Activated T-cell treated with anti-CD3 and anti-CD28 coated beads, Interleukin-2, amount 50 U/mL, for 4 hours (primary cell): ENCODE data around the gene S100A4. TPM values are rescaled to one million over a fixed set of nuclear protein-coding genes. Genes with fewer than 3 reads are reported as not detected.
A peak's percentile ranks its signal among the peaks of the same experiment; 100 is the strongest.
"Not testable (repeated sequence)": the region's sequence is repeated elsewhere in the genome, so short reads cannot be mapped to it uniquely, and the experiment has no call there.

Experiments
- ATAC-seq, 2 donors: fragments of 200-7000 bp; cut with Tn5 transposase; one replicate each; pipeline ENCODE4 v1.10.0; 2021
- DNase-seq: peaks from one replicate; pipeline ENCODE4 v3.0.0-alpha.2; 2020
- H3K27me3 Mint-ChIP-seq: one replicate; pipeline ENCODE4 v1.8.0; 2021; ENCODE audit warnings: low read depth, mixed read lengths
- H3K36me3 Mint-ChIP-seq: one replicate; pipeline ENCODE4 v1.8.0; 2022; ENCODE audit warnings: mixed read lengths; ENCODE audit not compliant: insufficient read depth
- H3K4me1 Mint-ChIP-seq: one replicate; pipeline ENCODE4 v1.8.0; 2021; ENCODE audit warnings: low read depth, mixed read lengths
- H3K4me3 Mint-ChIP-seq: one replicate; pipeline ENCODE4 v1.8.0; 2021; ENCODE audit warnings: mild to moderate bottlenecking, moderate library complexity, mixed read lengths
- H3K9me3 Mint-ChIP-seq: one replicate; pipeline ENCODE4 v1.8.0; 2021; ENCODE audit warnings: mixed read lengths
- total RNA-seq, 3 donors: library from RNA; stranded (reverse); gene quantifications; one replicate each; pipeline ENCODE4 v1.2.1, GENCODE V29; 2021

S100A4 gene
- total RNA-seq, 3 donors from 2014 or later: 19.6 to 40.3 (median 21.7) TPM

DNA sequence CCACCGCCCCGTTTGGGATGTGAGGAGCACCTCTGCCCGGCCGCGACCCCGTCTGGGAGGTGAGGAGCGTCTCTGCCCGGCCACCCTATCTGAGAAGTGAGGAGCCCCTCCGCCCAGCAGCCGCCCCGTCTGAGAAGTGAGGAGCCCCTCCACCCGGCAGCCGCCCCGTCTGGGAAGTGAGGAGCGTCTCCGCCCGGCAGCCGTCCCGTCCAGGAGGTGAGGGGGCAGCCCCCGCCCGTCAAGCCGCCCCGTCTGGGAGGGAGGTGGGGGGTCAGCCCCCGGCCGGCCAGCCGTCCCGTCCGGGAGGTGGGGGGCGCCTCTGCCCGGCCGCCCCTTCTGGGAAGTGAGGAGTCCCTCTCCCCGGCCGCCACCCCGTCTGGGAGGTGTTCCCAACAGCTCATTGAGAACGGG is 29.5 kb upstream of the S100A4 start:
- H3K36me3 Mint-ChIP-seq, ATAC-seq, DNase-seq, H3K4me3 Mint-ChIP-seq, H3K9me3 Mint-ChIP-seq: not testable (repeated sequence)
- peaks cover 18% of the 10 kb centered on the region for H3K4me1 Mint-ChIP-seq
- H3K27me3 Mint-ChIP-seq: peaks cover 25% of the 10 kb centered on the region

GRCh38 chr1:153573351-153573750 is 27.7 kb upstream of the S100A4 start:
- Mint-ChIP-seq H3K27me3 (peaks cover 16% of the 10 kb centered on the region), H3K9me3 (no peaks in the 10 kb centered on the region), H3K4me1 (peaks cover 27% of the 10 kb centered on the region), H3K36me3 (no peaks in the 10 kb centered on the region), H3K4me3 (peak overlapping the region; percentile 21)
- ATAC-seq: no peak
- DNase-seq: no peak

DNA sequence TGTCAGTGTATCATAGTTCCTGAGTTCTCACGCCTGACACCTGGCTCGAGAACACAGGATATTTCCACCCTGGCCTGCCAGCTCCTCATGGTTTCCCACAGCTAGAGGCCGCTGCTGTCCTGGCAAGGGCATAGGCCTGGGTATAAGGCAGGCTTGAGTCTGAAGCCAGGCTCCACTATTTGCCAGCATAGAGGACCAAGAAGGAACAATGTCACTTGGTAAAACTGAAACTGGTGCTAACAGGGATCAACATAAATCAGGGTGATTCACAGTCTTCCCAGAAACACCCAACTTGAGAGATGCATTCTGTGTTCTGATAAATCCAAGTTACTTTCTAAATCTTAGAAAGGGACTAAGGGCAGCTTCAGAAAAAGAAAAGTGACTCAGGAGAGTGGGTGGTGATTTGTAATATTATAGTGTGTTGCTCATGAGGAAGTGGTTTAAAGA is 27.0 kb upstream of the S100A4 start:
- Mint-ChIP-seq H3K9me3 (no peaks in the 10 kb centered on the region), H3K4me1 (peaks cover 35% of the 10 kb centered on the region), H3K4me3 (no peak overlapping the region), H3K27me3 (peaks cover 9% of the 10 kb centered on the region), H3K36me3 (no peaks in the 10 kb centered on the region)
- ATAC-seq (peak; percentile 81 to 89), DNase-seq (no peak)

DNA sequence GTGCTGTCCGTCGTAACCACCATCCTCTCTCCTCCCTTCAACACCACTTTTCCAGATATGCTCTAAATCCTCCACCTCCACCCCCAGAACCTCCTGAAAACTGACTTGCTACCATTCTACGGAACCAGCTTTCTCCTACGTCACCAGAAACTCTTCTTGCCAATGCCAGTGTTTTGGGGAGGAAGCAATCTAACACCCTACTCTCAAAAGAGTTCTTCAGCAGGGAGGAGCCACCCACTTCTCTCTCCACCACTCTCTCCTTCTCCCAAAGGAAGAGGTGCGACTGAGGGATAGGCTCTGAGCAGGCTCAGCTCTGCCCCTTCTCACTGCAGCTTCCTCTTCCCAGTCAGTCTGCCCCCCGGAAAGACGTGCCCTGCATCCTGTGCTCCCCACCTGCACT is 26.1 kb upstream of the S100A4 start:
- H3K4me1 Mint-ChIP-seq: peaks cover 42% of the 10 kb centered on the region
- no peak overlapping the region for H3K4me3 Mint-ChIP-seq
- H3K27me3 Mint-ChIP-seq: peaks cover 3% of the 10 kb centered on the region
- DNase-seq (no peak), ATAC-seq (no peak)
- H3K36me3 Mint-ChIP-seq: no peaks in the 10 kb centered on the region
- H3K9me3 Mint-ChIP-seq: no peaks in the 10 kb centered on the region

GRCh38 chr1:153570874-153571273 is 25.3 kb upstream of the S100A4 start:
- H3K4me1 Mint-ChIP-seq: peaks cover 48% of the 10 kb centered on the region
- DNase-seq (no peak), ATAC-seq (no peak)
- H3K27me3 Mint-ChIP-seq: no peaks in the 10 kb centered on the region
- H3K4me3 Mint-ChIP-seq: no peak overlapping the region
- H3K9me3 Mint-ChIP-seq: no peaks in the 10 kb centered on the region
- H3K36me3 Mint-ChIP-seq: no peaks in the 10 kb centered on the region

- DNase-seq (no peak), ATAC-seq (no peak)
- H3K9me3 Mint-ChIP-seq: no peaks in the 10 kb centered on the region
- no peaks in the 10 kb centered on the region for H3K27me3 Mint-ChIP-seq
- H3K4me1 Mint-ChIP-seq: peaks cover 55% of the 10 kb centered on the region
- H3K4me3 Mint-ChIP-seq: peak overlapping the region; percentile 7
- H3K36me3 Mint-ChIP-seq: no peaks in the 10 kb centered on the region
Observed at GRCh38 chr1:153569465-153569864, 23.9 kb upstream of the S100A4 start.

DNA sequence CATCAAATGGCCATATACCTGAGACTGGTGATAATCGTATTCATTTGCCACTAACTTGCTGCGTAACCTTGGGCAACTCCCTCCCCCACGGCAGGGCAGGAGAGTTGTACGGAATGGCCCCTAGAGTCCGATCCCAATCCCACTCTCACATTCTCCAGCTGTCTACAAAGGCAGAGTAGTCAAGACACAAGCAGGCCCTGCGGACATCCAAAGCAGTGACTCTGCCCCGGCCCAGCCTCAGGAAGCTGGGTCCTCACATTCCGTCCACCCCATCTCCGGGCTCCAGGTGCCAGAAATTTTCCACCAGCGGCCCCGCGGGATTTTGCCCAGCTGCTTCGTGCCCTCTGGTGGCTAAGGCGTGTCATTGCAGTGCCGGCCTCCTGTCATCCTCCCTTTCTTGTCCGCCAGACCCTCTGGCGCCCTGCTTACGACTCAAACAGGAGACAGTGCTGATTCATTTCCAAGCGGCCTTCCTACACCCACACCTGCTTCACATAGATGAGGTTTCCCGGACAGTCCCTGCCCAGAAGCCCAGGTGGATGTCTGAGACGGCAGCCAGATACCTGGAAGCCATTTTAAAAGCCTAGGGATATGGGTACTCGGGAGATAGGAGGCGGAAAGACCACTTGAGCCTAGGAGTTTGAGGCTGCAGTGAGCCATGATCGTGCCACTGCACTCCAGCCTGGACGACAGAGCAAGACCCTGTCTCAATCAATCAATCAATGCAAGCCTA is 22.9 kb upstream of the S100A4 start:
- Mint-ChIP-seq H3K4me1 (peaks cover 55% of the 10 kb centered on the region), H3K27me3 (no peaks in the 10 kb centered on the region), H3K9me3 (no peaks in the 10 kb centered on the region), H3K36me3 (no peaks in the 10 kb centered on the region), H3K4me3 (peak overlapping the region; percentile 72)
- DNase-seq (peak; percentile 81), ATAC-seq (no peak)

GRCh38 chr1:153567621-153568366 is 22.2 kb upstream of the S100A4 start:
- DNase-seq (no peak), ATAC-seq (peak; percentile 11 to 18)
- Mint-ChIP-seq H3K36me3 (no peaks in the 10 kb centered on the region), H3K4me3 (peak overlapping the region; percentile 40), H3K27me3 (no peaks in the 10 kb centered on the region), H3K9me3 (no peaks in the 10 kb centered on the region), H3K4me1 (peaks cover 49% of the 10 kb centered on the region)

DNA sequence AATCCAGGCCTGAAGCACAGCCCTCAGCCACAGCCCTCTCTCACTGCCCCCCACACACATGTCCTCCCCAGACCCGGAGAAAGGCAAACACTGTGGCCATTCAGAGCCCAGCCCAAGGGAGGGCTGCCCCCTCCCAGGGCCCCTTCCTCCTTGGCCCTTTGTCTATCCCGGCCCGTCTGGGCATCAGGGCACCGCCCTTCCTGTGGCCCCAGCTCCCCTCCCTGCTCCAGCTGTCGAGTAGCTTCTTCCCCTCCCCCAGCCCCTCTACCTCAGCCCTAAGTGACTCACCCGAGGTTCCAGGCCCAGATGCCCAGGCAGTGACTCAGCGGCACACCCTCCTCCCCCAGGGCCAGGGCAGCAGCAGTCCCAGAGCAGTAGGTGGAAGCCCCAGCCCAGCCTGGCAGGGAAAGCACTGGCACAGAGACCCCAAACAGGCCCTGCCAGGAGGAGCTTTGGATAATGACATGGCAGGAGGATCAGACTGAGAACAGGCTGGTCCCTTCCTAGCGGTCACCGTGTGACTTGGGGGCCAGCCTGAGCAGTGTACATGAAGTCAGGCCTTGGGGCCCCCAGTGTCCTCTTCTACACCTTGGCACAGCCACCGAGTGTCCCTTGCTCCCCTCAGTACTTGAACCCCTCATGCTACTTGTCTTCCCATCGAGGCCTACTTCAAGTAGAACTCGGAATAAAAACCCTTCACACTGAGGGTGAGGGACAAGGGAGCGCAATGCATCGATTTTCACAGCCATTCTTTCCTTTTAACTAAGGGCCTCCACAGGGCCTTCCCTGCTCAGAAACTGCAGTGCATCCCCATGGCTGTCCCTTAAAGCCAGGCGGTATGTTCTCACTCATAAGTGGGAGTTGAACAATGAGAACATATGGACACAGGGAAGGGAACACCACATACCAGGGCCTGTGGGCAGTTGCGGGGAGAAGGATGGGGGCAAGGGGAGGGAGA is 21.1 kb upstream of the S100A4 start:
- Mint-ChIP-seq H3K4me1 (peaks cover 40% of the 10 kb centered on the region), H3K9me3 (no peaks in the 10 kb centered on the region), H3K36me3 (no peaks in the 10 kb centered on the region), H3K4me3 (peak overlapping the region; percentile 57), H3K27me3 (no peaks in the 10 kb centered on the region)
- ATAC-seq (peak; percentile 83 to 89), DNase-seq (peak; percentile 86)

DNA sequence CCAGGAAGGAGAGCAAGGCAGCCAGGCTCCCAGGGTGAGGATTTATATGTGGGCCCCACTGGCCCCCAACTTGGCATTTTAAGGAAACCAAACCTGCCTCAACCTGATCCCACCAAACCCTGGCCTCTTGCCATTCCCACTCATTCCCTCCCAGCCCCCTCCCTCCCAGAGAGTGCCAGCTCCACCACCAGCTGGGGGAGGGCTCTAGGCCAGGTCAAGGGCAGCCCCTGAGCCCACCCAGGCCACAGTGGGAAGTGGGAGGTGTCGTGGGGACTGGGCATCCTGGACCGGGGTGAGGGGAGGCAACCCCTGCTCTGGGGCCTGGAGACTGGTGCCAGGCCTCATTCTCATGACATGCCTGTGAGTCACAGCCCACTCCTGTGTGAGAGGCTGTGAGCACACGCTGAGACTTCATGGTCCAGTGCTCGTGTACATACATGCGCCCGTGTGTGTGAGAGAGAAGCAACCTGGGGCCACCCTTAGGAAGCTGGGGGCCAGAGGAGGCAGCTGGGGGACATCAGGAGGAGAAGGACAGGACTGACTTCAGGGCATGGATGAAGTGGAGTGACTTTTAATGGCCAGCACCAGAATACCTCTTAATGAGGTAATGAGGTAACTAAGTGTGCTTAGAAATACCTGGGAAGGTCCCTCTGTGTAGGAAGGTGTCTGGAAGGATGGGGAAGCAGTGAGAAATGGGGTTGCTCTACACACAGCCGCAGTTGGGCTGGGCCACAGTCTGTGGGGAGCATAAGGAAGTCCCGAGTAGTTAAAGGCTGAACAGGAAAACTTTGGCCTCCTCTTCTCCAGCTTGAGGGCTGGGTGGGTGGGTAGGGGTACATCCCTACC is 20.1 kb upstream of the S100A4 start, which contains the start of gene S100A2:
TSS of gene S100A2 (minus strand) at position 316 of the 846 bp plus-strand sequence. CDS start 1,967 bp downstream, outside the sequence.
- ATAC-seq (peak; percentile 74 to 77), DNase-seq (peak; percentile 42)
- Mint-ChIP-seq H3K36me3 (no peaks in the 10 kb centered on the region), H3K4me3 (peak within 1 kb of the TSS; percentile 72), H3K4me1 (peaks cover 37% of the 10 kb centered on the region), H3K27me3 (no peaks in the 10 kb centered on the region), H3K9me3 (no peaks in the 10 kb centered on the region)

DNA sequence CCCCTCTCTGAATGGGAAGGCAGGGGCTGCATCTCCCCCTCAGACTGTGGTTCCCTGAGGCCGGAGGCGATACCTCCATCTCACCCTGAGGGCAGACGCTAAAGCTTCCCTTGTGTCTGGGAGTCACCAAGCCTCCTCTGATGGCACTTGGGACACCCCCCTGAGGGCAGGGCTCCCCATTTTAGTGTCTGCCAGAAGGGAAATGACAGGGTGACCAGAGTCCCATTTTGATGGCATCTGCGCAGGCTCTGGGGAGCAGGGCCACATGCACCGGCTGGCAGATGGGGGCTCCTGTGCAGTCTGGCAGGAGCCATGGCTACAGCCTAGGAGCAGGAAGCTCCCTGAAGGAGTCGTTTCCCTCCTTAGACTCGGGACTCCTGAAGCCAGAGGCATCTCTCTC is 18.4 kb upstream of the S100A4 start:
- H3K4me3 Mint-ChIP-seq: no peak overlapping the region
- H3K4me1 Mint-ChIP-seq: peaks cover 34% of the 10 kb centered on the region
- no peaks in the 10 kb centered on the region for H3K27me3 Mint-ChIP-seq
- DNase-seq: no peak
- H3K36me3 Mint-ChIP-seq: no peaks in the 10 kb centered on the region
- ATAC-seq: no peak
- no peaks in the 10 kb centered on the region for H3K9me3 Mint-ChIP-seq

- Mint-ChIP-seq H3K4me1 (peaks cover 30% of the 10 kb centered on the region), H3K4me3 (no peak overlapping the region), H3K9me3 (no peaks in the 10 kb centered on the region), H3K27me3 (no peaks in the 10 kb centered on the region), H3K36me3 (no peaks in the 10 kb centered on the region)
- DNase-seq (no peak), ATAC-seq (no peak)
Observed at GRCh38 chr1:153563483-153563901, 17.9 kb upstream of the S100A4 start.

DNA sequence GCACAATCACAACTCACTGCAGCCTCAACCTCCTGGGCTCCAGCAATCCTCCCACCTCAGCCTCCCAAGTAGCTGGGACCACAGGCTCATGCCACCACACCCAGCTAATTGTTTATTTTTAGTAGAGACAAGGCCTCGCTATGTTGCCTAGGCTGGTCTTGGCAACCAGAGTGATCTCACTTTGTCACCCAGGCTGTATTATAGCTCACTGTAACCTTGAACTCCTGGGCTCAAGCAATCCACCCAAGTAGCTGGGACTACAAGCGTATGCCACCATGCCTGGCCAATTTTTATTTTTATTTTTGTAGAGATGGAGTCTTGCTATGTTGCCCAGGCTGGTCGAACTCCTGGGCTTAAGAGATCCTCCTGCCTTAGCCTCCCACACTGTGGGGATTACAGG is 16.4 kb upstream of the S100A4 start:
- H3K4me3 Mint-ChIP-seq, H3K9me3 Mint-ChIP-seq, ATAC-seq, H3K36me3 Mint-ChIP-seq, DNase-seq, H3K27me3 Mint-ChIP-seq: not testable (repeated sequence)
- peaks cover 17% of the 10 kb centered on the region for H3K4me1 Mint-ChIP-seq
